Measurements from ENCODE around the gene CALR3. TPM values are rescaled to one million over a fixed set of nuclear protein-coding genes. Genes with fewer than 3 reads are reported as not detected.

CALR3 gene
- total and polyA plus RNA-seq, 2 experiments from 2014 or later, result not detected

DNA sequence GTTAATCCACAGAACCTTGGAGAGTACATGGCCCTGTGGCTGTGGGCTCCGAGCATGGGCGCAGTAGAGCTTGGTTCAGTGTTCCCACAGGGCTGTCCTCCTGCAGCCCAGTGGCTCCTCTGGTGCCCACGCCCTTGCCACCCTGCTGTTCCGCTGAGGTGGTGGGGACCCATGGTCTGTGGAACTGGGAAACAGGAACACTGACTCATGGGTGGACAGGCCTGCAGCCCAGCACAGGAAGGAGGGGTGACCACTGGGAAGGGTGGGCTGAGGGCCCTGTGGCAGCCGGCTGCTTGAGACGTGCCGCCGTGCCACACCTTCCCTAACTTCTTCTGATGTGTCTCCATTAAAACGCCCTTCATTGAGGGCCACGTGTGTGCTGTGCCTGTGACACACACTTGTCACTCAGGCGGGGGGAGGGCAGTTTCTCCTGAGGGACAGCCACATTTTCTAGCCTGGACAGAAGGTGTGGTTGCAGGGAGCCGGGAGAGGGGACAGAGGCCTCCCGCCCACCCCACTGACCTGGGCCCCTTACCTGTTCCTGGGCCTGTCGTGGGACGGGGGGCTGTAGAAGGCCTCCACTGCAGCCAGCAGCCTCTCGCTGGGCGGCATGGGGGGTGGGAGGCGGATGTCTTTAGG lies 25.1 kb upstream of the CALR3 start:
- 97% methylated on average over 18 of the region's 18 CpGs for WGBS (ENCODE audit: low lambda C conversion rate, missing lambda C conversion rate)

DNA sequence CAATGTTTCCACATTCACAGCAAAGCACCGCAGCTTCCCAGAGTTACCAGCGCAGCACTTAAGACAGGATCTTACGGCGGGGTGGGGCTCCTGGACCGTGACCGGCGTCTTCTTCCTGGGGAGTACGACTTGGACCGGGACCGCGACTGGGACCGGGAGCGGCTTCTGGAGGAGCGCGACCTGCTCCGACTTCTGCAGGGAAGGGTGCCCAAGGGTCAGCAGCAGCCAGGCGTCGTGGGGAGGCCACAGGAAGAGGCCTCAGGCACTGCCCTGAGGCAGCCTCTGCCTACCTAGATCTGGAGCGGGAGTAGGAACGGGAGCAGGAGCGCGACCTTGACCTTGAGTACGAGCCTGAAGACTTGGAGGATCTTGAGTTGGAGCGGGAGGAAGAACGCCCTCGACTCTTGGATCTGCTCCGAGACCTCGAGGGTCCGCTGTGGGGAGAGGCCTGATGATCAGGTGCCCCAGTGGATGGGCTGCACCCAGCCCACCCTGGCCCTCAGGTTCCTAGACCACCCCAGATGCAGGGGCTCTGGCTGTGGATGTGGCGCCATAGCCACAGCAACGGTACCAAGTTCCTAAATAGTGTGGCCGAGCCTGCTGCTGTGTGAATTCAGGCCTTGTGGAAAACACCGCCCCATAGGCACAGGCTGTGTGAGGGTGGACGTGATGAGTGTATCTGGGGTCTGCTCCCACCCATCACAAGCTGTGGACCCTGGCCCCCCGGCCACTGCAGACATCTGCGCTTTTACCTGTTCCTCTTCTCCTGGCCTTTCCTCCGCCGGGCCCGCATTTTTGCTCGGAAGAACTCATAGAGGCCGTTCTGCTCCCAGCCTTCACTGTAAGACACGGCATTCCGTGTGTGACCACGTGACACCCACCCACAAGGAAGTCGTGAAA lies 24.4 kb upstream of the CALR3 start:
- no peak overlapping the region for H3K27ac ChIP-seq
- H3K36me3 ChIP-seq (replicated peaks; ENCODE audit: insufficient read depth, low read depth), result no peaks in the 10 kb centered on the region
- no peaks in the 10 kb centered on the region for H3K4me1 ChIP-seq (ENCODE audit: insufficient read depth)
- H4K20me1 ChIP-seq (ENCODE audit: insufficient read depth, poor library complexity, severe bottlenecking), result no peaks in the 10 kb centered on the region
- no peaks in the 10 kb centered on the region for H3K27me3 ChIP-seq
- no peak overlapping the region for H3K4me2 ChIP-seq
- TF ChIP-seq, protein P1, sequence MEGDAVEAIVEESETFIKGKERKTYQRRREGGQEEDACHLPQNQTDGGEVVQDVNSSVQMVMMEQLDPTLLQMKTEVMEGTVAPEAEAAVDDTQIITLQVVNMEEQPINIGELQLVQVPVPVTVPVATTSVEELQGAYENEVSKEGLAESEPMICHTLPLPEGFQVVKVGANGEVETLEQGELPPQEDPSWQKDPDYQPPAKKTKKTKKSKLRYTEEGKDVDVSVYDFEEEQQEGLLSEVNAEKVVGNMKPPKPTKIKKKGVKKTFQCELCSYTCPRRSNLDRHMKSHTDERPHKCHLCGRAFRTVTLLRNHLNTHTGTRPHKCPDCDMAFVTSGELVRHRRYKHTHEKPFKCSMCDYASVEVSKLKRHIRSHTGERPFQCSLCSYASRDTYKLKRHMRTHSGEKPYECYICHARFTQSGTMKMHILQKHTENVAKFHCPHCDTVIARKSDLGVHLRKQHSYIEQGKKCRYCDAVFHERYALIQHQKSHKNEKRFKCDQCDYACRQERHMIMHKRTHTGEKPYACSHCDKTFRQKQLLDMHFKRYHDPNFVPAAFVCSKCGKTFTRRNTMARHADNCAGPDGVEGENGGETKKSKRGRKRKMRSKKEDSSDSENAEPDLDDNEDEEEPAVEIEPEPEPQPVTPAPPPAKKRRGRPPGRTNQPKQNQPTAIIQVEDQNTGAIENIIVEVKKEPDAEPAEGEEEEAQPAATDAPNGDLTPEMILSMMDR (IDR thresholded peaks at IDR 0.05; ENCODE audit: poor library complexity), result no peak
- TF ChIP-seq EZH2phosphoT487 (IDR thresholded peaks at IDR 0.05; ENCODE audit: low read depth, severe bottlenecking, unreplicated experiment) (no peak), EZH2 (IDR thresholded peaks at IDR 0.05; ENCODE audit: borderline replicate concordance) (no peak)
- no peaks in the 10 kb centered on the region for H3K79me2 ChIP-seq
- no peaks in the 10 kb centered on the region for H3K9me3 ChIP-seq (ENCODE audit: low read depth)
- H3K4me3 ChIP-seq, result no peak overlapping the region
- no peaks in the 10 kb centered on the region for H3K9me2 ChIP-seq (replicated peaks; ENCODE audit: insufficient read depth)
- H2AFZ ChIP-seq, result no peak overlapping the region
- DNase-seq (ENCODE audit: low spot score), result no peak
- WGBS (ENCODE audit: low lambda C conversion rate, missing lambda C conversion rate), result 96% methylated on average over 41 of the region's 45 CpGs

More for the DNA sequence above, 25.1 kb upstream of the CALR3 start:
- H3K4me2 ChIP-seq, result no peak overlapping the region
- H3K27me3 ChIP-seq, result no peaks in the 10 kb centered on the region
- no peaks in the 10 kb centered on the region for H3K9me2 ChIP-seq (replicated peaks; ENCODE audit: insufficient read depth)
- no peak overlapping the region for H3K27ac ChIP-seq
- H3K4me1 ChIP-seq (ENCODE audit: insufficient read depth), result no peaks in the 10 kb centered on the region
- H3K9me3 ChIP-seq (ENCODE audit: low read depth), result no peaks in the 10 kb centered on the region
- H3K36me3 ChIP-seq (replicated peaks; ENCODE audit: insufficient read depth, low read depth), result no peaks in the 10 kb centered on the region
- H3K79me2 ChIP-seq, result no peaks in the 10 kb centered on the region
- H4K20me1 ChIP-seq (ENCODE audit: insufficient read depth, poor library complexity, severe bottlenecking), result no peaks in the 10 kb centered on the region
- TF ChIP-seq EZH2phosphoT487 (IDR thresholded peaks at IDR 0.05; ENCODE audit: low read depth, severe bottlenecking, unreplicated experiment), result no peak
- no peak for TF ChIP-seq EZH2 (IDR thresholded peaks at IDR 0.05; ENCODE audit: borderline replicate concordance)
- TF ChIP-seq, protein P1 (IDR thresholded peaks at IDR 0.05; ENCODE audit: poor library complexity), result no peak
- H3K4me3 ChIP-seq, result no peak overlapping the region
- DNase-seq (ENCODE audit: low spot score), result no peak
- no peak overlapping the region for H2AFZ ChIP-seq

DNA sequence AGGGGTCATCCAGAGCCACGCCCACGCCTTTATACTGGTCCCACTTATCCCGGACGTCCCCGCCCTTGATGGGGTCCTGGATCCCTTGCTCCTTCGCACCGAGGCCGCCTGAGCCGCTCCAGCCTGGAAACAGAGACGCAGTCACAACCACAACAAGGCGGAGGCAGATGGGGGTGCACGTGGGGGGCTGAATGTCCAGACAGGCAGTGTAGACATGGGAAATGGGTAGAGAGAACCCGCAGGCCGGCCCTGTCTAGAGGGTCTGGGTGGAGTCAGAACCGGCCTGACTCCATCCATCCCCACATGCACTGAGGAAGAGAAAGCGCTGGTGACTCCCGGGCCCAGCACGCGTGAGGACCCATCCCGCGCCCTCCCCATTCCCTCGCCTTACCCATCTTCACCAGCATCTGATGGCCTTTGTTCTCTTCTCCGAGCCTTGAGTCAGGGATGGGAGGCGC lies 23.3 kb upstream of the CALR3 start:
- H3K36me3 ChIP-seq (replicated peaks; ENCODE audit: insufficient read depth, low read depth), result no peaks in the 10 kb centered on the region
- H3K9me3 ChIP-seq (ENCODE audit: low read depth), result no peaks in the 10 kb centered on the region
- H3K4me1 ChIP-seq (ENCODE audit: insufficient read depth), result no peaks in the 10 kb centered on the region
- H2AFZ ChIP-seq, result no peak overlapping the region
- H3K4me2 ChIP-seq, result no peak overlapping the region
- no peaks in the 10 kb centered on the region for H3K27me3 ChIP-seq
- no peaks in the 10 kb centered on the region for H4K20me1 ChIP-seq (ENCODE audit: insufficient read depth, poor library complexity, severe bottlenecking)
- H3K27ac ChIP-seq, result no peak overlapping the region
- TF ChIP-seq EZH2phosphoT487 (IDR thresholded peaks at IDR 0.05; ENCODE audit: low read depth, severe bottlenecking, unreplicated experiment) (no peak), EZH2 (IDR thresholded peaks at IDR 0.05; ENCODE audit: borderline replicate concordance) (no peak)
- TF ChIP-seq, protein P1 (IDR thresholded peaks at IDR 0.05; ENCODE audit: poor library complexity), result no peak
- WGBS (ENCODE audit: low lambda C conversion rate, missing lambda C conversion rate), result 95% methylated on average over 24 of the region's 24 CpGs
- H3K79me2 ChIP-seq, result no peaks in the 10 kb centered on the region
- no peak for DNase-seq (ENCODE audit: low spot score)
- H3K9me2 ChIP-seq (replicated peaks; ENCODE audit: insufficient read depth), result no peaks in the 10 kb centered on the region
- H3K4me3 ChIP-seq, result no peak overlapping the region
